ENCODE results near the gene CSPG5.

CSPG5 gene

DNA sequence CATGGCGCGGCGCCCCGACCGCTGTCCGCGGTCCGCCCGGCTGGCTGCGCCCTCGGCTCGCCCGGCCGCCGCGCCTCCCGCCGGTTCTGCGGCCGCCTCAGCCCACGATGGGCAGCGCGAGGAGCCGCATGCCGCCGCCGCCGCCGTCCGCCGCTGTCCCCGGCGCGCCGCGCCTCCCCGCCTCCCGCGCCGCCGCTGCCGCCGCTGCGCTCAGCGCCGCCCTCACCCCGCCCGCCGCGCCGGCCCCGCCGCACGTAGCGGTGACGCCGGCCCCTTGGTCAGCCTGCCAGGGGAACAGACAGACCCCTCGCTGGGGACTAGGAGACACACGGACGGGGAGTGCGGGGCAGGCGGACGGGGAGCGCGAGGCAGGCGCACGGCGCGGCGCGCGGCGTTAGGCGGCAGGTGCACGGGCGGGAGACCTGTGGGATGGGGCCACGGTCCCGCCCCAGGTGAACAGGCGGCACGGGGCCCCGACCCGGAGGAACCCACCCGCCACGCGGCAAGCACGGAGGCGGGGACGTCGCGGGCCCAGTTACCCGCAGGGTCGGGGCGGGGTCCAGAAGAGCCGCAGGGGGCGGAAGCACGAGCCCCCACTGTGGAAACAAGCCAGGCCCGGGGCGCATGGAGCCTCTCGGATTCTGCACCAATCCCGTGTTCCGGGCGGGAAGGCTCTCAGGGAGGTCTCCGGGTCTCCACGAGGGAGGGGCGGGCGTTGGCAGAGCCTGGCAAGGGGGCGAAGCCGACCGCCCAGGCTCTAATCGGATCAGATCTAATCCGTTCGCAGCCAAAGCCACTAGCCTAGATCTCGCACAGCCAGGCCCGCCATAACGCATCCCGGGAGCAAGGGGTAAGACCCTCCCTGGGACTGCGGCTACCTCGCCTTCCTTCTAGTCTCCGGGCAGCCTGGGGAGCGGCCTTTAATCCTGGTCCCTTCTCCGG, at the start of gene CSPG5:
TSS of gene CSPG5 (minus strand) at position 175 of the 942 bp plus-strand sequence. CDS start at position 3, 172 bp downstream.
- in situ Hi-C loops (cut with HindIII; ENCODE audit: low sequenced_read_pairs) = no loop called here

GRCh38 chr3:47628426-47628825, 49.8 kb upstream of the CSPG5 start:
- in situ Hi-C loops (cut with HindIII; ENCODE audit: low sequenced_read_pairs) = no loop called here

GRCh38 chr3:47622671-47623461, 44.2 kb upstream of the CSPG5 start:
- in situ Hi-C loops (cut with HindIII; ENCODE audit: low sequenced_read_pairs) = no loop called here

GRCh38 chr3:47617086-47618010, 38.7 kb upstream of the CSPG5 start:
- in situ Hi-C loops (cut with HindIII; ENCODE audit: low sequenced_read_pairs) = loop anchor here (5.0 kb wide), 1 partner anchor 35 kb away; no protein-coding TSS in a partner anchor

- in situ Hi-C loops (cut with HindIII; ENCODE audit: low sequenced_read_pairs) = loop anchor here (5.0 kb wide), 1 partner anchor 38 kb away; no protein-coding TSS in a partner anchor
These were observed 36.1 kb upstream of the CSPG5 start for GRCh38 chr3:47614788-47615187.

DNA sequence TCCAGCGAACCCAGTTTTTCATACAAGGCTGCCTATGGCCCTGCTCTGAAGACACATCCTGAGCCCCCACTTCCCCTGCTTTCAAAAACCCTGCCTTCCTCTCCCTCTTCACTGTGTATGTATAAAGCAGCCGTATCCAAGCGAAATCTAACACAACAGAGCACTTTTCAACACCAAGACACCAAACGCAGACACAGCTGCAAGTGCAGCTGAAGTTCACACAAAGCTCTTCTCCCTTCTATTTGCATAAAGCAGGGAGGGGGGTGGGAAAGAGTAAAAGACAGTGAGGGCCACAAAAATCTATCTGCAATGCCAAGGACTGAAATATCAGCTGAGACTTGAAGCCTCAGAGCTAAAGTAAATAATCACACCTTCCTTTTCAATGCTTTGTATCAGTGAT, 35.1 kb upstream of the CSPG5 start:
- in situ Hi-C loops (cut with HindIII; ENCODE audit: low sequenced_read_pairs) = no loop called here

GRCh38 chr3:47612879-47613278, 34.2 kb upstream of the CSPG5 start:
- in situ Hi-C loops (cut with HindIII; ENCODE audit: low sequenced_read_pairs) = no loop called here

DNA sequence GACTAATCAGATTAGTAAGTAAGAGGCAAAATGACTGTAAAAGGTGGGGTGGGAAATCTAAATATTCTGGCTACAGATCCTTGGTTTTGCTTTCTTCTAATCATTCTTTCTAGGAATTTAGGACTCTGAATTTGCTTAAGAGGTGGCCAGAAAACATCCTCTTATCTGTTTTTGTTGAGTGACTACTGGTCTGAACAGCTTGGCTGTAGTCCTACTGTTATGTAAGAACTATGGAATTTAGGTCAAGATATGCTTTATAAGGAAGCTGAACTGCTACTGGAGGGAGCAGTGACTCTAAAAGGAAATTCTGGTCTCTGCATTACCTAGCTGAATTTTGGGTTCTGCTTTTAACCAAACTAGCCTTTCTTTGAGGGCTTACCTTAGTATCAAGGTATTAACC, 33.5 kb upstream of the CSPG5 start:
- in situ Hi-C loops (cut with HindIII; ENCODE audit: low sequenced_read_pairs) = no loop called here

DNA sequence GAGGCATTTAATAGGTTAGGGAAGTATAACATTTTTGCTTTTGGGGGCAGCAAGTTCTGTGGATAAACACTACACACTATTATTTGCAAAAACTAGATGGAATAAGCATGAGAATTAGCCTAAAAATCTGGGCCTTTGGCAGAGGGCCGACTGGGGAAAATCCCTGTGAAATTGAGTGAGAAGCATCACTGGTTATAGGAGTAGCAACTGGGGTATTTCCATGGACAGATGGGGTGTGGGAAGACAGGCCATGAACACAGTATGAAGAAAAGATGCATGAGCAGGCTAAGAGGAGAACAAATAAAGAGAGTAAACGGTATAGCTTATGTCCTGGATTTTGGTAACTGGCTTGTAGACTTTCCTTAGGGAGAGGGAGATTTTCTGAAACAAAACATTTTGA, 32.9 kb upstream of the CSPG5 start:
- in situ Hi-C loops (cut with HindIII; ENCODE audit: low sequenced_read_pairs) = no loop called here

DNA sequence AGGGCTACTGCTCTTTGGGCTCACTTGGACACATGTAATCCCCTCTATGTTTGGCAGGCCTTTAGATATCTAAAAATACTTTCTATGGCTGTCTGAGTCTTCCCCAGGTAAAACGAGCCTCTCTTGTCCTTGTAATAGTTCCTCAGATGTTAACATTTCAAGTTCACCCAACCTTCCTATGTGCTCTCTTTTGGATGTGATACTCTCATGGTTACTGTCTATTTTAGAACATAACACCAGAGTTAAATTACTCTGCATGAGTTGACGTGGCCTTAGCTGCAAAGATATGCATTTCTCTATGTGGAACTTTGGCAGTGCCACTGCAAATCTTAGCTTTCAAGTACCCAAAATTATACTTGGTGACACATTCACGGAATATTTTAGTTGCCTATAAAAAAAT, 31.9 kb upstream of the CSPG5 start:
- in situ Hi-C loops (cut with HindIII; ENCODE audit: low sequenced_read_pairs) = no loop called here

DNA sequence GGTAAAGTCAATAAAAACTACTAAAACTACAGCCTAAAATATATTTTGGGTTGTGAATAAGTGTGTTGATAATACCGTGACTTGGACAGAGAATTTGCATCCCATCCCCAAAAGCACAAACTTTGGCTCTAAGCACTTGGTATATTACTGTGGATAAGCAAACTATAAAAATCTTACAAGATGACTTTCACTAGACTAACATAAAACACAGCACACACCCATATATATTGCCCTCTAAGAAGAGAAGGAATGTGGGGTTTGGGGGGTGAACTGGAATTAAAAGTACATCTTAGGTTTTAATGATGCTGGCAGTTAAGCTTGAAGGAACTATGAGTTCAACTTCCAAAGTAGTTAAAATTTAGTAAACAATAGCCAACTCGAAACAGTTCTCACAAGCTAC, 28.7 kb upstream of the CSPG5 start:
- in situ Hi-C loops (cut with HindIII; ENCODE audit: low sequenced_read_pairs) = loop anchor here (10.0 kb wide), 1 partner anchor 63 kb away; no protein-coding TSS in a partner anchor

DNA sequence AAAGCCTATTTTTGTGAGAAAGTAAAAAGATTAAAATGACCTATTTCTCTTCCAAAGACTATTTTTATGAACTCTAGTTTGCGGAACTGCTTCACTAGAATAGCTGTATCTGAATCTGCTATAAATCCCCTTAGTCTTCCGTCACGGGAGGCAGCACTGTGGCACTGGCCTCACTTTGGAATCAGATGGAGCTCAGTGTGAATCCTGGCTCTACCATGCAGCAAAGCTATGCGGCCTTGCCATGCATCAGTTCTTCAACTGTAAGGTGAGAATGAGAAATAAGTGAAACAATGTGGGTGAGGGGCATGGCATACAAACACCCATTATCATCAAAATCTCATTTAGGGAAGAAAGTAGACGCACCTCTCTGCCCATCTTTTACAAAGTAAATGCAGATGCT, 27.5 kb upstream of the CSPG5 start:
- in situ Hi-C loops (cut with HindIII; ENCODE audit: low sequenced_read_pairs) = loop anchor here (10.0 kb wide), 1 partner anchor 61 kb away; no protein-coding TSS in a partner anchor

- in situ Hi-C loops (cut with HindIII; ENCODE audit: low sequenced_read_pairs) = loop anchor here (10.0 kb wide), 1 partner anchor 61 kb away; no protein-coding TSS in a partner anchor
These were observed 27.0 kb upstream of the CSPG5 start for GRCh38 chr3:47605652-47606051.

DNA sequence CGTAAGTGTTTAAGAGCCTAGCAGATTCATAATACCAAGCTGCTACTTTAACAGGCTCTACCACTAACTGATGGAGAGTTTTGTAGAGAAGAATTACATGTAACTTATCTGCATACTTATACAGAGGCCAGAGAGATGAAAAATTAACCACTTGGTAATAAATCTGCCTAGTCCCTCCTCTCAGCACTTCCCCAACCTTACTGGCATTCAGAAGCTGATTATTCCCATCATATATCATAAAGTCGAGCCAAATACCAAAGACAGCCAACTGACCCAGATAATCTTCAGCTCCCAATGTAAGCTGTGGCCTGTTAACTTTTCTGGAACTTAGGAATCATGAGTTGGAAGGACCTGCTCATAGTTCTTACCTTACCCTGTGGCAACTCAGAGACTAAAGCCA, 25.5 kb upstream of the CSPG5 start:
- in situ Hi-C loops (cut with HindIII; ENCODE audit: low sequenced_read_pairs) = loop anchor here (10.0 kb wide), 1 partner anchor 59 kb away; no protein-coding TSS in a partner anchor

- in situ Hi-C loops (cut with HindIII; ENCODE audit: low sequenced_read_pairs) = loop anchor here (10.0 kb wide), 1 partner anchor 59 kb away; no protein-coding TSS in a partner anchor
These were observed 24.7 kb upstream of the CSPG5 start for GRCh38 chr3:47603332-47603731.

DNA sequence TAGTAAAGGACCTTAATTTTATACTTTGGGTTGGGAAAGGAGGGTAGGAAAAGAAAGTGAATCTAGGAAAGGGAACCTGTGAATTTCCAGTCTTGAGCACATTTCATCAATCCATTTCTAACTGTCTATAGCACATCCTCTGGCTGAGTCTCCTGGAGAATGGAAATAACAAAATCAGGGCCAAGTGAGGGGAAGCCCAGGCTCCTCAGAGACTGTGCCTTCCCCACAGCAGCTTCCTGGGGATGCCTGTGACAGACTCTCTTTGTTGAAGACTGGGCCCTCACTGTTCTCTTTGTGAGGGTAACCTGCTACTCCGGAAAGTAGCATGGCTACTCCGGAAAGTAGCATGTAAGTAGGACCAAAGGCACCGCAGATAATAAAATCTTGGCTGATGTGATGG, 22.6 kb upstream of the CSPG5 start:
- in situ Hi-C loops (cut with HindIII; ENCODE audit: low sequenced_read_pairs) = loop anchor here (10.0 kb wide), 1 partner anchor 56 kb away; no protein-coding TSS in a partner anchor

DNA sequence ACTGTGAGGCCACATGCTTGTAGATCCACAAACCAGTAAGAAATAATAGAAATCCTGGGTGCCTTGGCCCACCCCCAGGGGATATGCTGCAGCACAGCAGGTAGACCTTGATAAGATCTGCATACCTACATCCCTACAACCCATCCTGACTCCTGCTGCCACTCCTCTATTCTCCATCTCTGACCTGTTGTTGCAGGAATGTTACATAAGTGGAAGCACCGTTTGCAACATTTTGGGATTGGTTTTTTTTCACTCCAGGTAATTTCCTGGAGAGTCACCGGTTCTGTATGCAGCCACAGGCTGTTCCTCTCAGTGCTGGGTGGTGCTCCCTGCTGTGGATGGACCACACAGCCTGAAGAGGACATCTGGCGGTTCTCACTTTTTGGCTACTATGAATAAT, 16.1 kb upstream of the CSPG5 start:
- in situ Hi-C loops (cut with HindIII; ENCODE audit: low sequenced_read_pairs) = no loop called here

DNA sequence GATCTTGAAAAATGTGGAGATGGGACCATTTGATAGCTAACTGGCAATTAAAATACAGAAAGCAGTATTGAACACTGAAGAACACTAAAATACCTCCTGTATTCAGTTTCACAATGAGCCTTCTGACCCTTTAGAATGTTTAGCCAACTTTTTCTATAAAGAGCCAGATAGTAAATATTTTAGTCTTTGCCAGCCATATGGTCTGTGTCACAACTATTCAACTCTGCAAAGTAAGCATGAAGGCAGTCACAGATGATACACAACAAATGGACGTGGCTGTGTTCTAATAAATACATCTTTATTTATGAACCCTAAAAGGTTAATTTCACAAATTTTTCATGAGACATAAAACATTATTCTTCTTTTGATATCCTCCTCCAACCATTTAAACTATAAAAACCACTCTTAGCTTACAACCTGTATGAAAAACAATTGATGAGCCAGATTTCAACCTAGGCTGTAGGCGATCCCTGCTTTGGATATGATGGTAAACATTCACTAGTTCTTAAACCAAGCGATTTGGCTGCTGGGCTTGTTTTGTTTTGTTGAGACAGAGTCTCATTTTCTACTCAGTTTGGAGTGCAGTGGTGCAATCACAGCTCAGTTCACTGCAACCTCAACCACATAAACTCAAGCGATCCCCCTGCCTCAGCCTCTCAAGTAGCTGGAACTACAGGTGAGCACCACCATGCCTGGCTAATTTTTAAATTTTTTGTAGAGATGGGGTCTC, 13.6 kb upstream of the CSPG5 start:
- in situ Hi-C loops (cut with HindIII; ENCODE audit: low sequenced_read_pairs) = no loop called here

- in situ Hi-C loops (cut with HindIII; ENCODE audit: low sequenced_read_pairs) = no loop called here
These were observed 11.6 kb upstream of the CSPG5 start for GRCh38 chr3:47590216-47590615.

- in situ Hi-C loops (cut with HindIII; ENCODE audit: low sequenced_read_pairs) = no loop called here
These were observed 9.9 kb upstream of the CSPG5 start for GRCh38 chr3:47588587-47588986.
